ENCODE results near the gene HMX1.

The HMX1 gene

GRCh38 chr4:8910100-8910821 lies 38.6 kb upstream of the HMX1 start:
- DNase-seq (ENCODE audit: low spot score), result no peak

DNA sequence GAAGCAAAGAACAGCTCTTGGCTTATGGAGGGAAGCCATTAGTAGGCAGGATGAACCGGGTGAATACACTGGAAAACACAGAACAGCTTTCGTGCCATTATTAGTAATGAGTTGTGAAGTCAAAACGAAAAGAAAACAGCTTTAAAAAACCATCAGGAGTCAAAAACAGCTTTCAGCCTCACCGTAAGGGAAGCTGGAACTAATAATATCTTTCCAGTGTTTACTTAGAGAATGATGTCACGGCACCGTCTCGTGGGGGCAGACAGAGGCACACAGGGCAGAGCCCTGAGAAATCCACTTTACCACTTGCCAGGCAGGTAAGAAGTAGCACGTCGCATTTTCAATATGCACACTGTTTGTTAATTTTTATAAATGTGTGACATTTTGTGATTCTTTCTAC lies 37.9 kb upstream of the HMX1 start:
- DNase-seq (ENCODE audit: low spot score), result no peak

- DNase-seq (ENCODE audit: low spot score), result no peak
Measured at GRCh38 chr4:8908206-8908893, 36.7 kb upstream of the HMX1 start.

GRCh38 chr4:8907596-8908205 lies 36.1 kb upstream of the HMX1 start:
- no peak for DNase-seq (ENCODE audit: low spot score)

GRCh38 chr4:8906991-8907595 lies 35.5 kb upstream of the HMX1 start:
- no peak for DNase-seq (ENCODE audit: low spot score)

GRCh38 chr4:8906668-8906970 lies 35.0 kb upstream of the HMX1 start:
- no peak for DNase-seq (ENCODE audit: low spot score)

DNA sequence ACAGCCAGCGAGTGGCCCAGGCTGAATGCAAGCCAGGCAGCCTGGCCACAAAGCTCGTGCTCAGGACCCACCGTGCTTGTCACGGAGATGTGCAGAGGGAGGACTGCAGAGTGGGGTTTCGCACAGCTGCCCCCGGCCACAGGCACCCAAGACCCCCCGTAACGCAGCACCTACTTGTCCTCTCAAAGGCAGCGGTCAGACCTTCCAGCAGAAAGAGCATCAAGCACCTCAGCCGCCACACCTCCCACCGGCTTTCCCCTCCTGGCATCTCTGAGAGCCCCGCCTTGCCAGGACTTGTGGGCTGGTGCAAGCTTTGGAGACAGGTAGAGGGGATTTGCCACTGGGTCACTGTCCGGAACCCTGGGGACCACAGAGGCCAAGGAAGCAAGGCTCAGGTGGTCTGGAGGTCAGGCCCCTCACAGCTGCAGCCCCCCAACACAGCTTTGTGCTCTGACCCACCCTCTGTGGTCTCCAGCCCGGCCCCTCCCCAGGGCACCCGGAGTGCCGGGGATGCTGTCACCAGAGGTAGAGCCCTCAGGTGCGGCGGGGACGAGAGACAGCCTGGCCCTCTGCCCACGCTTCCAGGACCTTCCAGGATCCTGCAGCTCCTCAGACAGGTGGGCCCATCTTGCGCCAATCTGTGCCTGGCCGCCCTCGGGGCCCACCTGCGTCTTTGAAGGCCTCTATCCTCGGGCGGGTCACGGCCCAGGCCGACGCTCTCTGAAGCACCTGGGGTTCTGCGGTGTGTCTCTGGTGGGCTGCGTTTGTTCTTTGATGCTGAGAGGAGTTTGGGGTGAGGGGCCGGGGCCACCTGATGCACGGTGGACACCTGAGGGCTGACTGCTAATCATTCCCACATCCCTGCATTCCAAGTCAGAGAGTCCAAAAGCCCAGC lies 34.4 kb upstream of the HMX1 start:
- DNase-seq (ENCODE audit: low spot score), result no peak

- DNase-seq (ENCODE audit: low spot score), result no peak
Measured at GRCh38 chr4:8905226-8905772, 33.7 kb upstream of the HMX1 start.

GRCh38 chr4:8904666-8905065 lies 33.0 kb upstream of the HMX1 start:
- DNase-seq (ENCODE audit: low spot score), result no peak

DNA sequence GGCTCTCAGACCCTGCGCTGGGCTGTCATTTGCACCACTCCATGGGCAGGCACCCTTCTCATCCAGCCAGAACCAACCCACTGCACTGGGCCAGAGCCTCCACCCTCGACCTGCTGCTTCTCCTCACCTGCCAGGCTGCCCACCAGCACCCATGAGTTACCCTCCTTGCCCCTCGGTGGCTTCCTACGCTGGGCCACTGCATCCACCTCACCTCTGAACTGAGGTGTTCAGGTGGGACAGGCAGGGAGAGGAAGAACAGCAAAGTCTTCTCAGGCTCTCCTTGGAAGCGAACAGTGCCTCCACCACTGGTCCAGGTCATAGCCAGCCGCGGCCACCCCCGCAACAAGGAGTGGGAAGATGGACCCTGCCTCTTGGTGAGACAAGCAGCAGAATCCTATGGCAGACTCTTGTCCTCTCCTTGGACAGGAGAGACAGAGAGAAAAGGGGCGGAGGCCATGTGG lies 32.4 kb upstream of the HMX1 start:
- DNase-seq (ENCODE audit: low spot score), result no peak

- DNase-seq (ENCODE audit: low spot score), result no peak
Measured at GRCh38 chr4:8901335-8901734, 29.7 kb upstream of the HMX1 start.

DNA sequence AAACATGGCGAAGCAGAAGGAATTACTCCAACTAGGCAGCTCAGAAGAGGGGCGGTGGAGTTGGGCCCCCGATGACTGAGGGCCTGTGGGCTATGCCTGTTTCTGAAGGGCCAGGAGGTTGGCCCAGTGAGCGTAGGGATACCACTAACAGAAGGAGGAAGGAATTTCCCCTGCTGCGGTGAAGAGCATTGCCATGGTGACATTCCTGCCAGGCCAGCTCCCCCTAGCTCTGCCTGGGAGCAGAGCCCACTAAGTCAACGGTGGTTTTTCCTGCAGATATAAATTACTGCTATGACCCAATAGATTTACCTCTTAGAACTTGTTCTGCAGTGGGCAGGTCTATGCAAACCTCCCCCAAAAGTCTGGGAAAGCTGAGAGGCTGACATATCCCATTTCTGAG lies 28.9 kb upstream of the HMX1 start:
- no peak for DNase-seq (ENCODE audit: low spot score)

DNA sequence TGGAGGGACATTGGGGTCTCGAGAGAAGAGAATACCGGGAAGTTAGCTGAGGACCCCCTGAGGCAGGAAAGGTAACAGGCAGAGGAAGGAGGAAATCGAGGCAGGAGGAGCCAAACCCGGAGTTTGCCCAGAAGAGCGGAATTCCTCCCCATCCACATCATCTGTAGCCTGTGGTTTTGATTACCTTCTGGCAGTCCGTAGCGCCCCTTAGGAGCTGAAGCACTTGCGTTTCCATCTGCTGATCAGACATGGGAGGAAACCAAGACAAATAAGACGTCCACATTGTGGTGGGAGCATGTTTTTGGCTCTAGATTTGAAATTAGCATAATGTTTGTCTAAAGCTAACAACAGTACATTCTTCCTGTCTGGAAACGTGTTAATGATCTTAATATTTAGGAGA lies 26.8 kb upstream of the HMX1 start:
- no peak for DNase-seq (ENCODE audit: low spot score)

- no peak for DNase-seq (ENCODE audit: low spot score)
Measured at GRCh38 chr4:8897251-8898167, 25.9 kb upstream of the HMX1 start.

- no peak for DNase-seq (ENCODE audit: low spot score)
Measured at GRCh38 chr4:8896506-8896905, 24.9 kb upstream of the HMX1 start.

- no peak for DNase-seq (ENCODE audit: low spot score)
Measured at GRCh38 chr4:8896071-8896470, 24.4 kb upstream of the HMX1 start.

DNA sequence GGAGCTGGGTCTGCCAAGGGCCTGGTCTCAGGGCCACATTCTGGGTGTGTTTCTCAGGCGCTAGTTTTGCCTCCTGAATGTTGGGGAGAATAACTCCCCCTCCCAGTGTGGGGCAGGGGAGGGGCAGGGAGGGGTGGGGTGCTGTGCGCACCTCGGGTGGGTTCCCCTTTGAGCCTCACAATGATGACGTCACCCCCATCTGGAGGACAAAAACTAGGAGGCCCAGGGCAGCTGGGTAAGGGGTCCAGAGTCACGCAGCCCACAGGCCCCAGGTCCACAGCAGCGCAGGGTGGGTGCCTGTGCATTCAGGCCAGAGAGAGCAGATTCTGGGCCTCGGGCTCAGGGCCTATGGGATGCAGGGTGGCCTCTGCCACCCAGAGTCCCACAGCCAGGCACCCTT lies 23.7 kb upstream of the HMX1 start:
- no peak for DNase-seq (ENCODE audit: low spot score)

- no peak for DNase-seq (ENCODE audit: low spot score)
Measured at GRCh38 chr4:8894424-8894816, 22.8 kb upstream of the HMX1 start.

GRCh38 chr4:8893624-8894423 lies 22.2 kb upstream of the HMX1 start:
- DNase-seq (ENCODE audit: low spot score), result no peak

GRCh38 chr4:8893227-8893623 lies 21.6 kb upstream of the HMX1 start:
- no peak for DNase-seq (ENCODE audit: low spot score)

Measured in activated CD4-positive, alpha-beta T cell treated with anti-CD3 and anti-CD28 coated beads, Interleukin-2, Interleukin-4, amounts not matched to agents 100 ng/mL and 50 ng/mL, durations not matched to agents 16 hours and 8 hours (primary cell).